Peyer's patch (tissue), 4 donors: ENCODE data around the gene BBS9. TPM values are rescaled to one million over a fixed set of nuclear protein-coding genes. Genes with fewer than 3 reads are reported as not detected.
A peak's percentile ranks its signal among the peaks of the same experiment; 100 is the strongest.

Experiments used
- DNase-seq, 3 donors: peaks; one replicate each; pipeline ENCODE4 v3.0.0-alpha.2; 2017 to 2019
- H3K27ac ChIP-seq, 4 donors: fragments of 200-600 bp; sonication (generic); one replicate each; pipeline ENCODE4 v1.5.1; 2016 to 2019
- H3K27me3 ChIP-seq, 2 donors: fragments of 200-600 bp; sonication (generic); one replicate each; pipeline ENCODE4 v1.5.1; 2019
- H3K36me3 ChIP-seq, 3 donors: fragments of 200-600 bp; sonication (generic); one replicate each; pipeline ENCODE4 v1.5.1; 2016 to 2019
- H3K4me1 ChIP-seq, 4 donors: fragments of 200-600 bp; sonication (generic); one replicate each; pipeline ENCODE4 v1.5.1; 2016 to 2019
- H3K4me3 ChIP-seq, 4 donors: fragments of 200-600 bp; sonication (generic); 1 replicate in 3 of 4; 2 replicates in 1 of 4; pipeline ENCODE4 v1.5.1; 2016 to 2019; ENCODE audit warnings: mild to moderate bottlenecking in 1 of 4
- H3K9me3 ChIP-seq, 4 donors: fragments of 200-600 bp; sonication (generic); one replicate each; pipeline ENCODE4 v1.5.1; 2016 to 2019; ENCODE audit warnings: mild to moderate bottlenecking in 1 of 4
- POLR2A ChIP-seq, 2 donors: fragments of 450-650 bp; IDR thresholded peaks; one replicate each; pipeline ENCODE4 v1.5.1; 2017; ENCODE audit warnings: antibody characterized with exemption in 2 of 2, mild to moderate bottlenecking in 2 of 2, moderate library complexity in 2 of 2
- total RNA-seq, 4 donors: library from RNA; depleted of rRNA; stranded (reverse); fragments of >200 nt; gene quantifications; one replicate each; pipeline ENCODE4 v1.1.0, GENCODE V29; 2016
- TF ChIP-seq, protein P1 (sequence below), 6 experiments: fragments of 450-650 bp in 4 of 6; fragments of 200-600 bp in 2 of 6; sonication (generic) in 1 of 6; IDR thresholded peaks; one replicate each; pipeline ENCODE4 v1.5.1; 2017 to 2019; ENCODE audit warnings: antibody characterized with exemption in 6 of 6, mild to moderate bottlenecking in 3 of 6, moderate library complexity in 1 of 6

Gene BBS9
- total RNA-seq, 4 donors from 2014 or later = 10.9 to 51.2 (median 19.4) TPM

DNA sequence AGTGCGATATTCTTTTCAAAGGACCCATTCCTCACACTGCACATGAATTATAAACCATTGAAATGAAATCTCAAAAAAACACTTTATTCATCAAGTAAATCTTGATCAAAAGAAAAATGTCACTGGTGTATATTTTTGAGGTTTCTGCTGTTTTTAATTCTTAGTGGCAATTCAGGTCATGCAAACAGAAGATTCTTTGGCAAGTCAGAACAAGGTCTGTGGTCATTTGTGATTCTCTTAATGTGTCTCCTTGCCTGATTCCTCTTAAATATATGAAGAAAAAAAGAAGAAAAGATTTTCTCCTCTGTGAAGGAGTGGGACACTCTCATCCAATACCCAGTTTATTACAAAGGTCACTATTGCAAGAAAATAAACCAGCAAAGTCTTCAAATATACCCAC, 467.8 kb downstream of the BBS9 start:
- no peak for TF ChIP-seq POLR2A (IDR thresholded peaks at IDR 0.05)
- TF ChIP-seq, protein P1, sequence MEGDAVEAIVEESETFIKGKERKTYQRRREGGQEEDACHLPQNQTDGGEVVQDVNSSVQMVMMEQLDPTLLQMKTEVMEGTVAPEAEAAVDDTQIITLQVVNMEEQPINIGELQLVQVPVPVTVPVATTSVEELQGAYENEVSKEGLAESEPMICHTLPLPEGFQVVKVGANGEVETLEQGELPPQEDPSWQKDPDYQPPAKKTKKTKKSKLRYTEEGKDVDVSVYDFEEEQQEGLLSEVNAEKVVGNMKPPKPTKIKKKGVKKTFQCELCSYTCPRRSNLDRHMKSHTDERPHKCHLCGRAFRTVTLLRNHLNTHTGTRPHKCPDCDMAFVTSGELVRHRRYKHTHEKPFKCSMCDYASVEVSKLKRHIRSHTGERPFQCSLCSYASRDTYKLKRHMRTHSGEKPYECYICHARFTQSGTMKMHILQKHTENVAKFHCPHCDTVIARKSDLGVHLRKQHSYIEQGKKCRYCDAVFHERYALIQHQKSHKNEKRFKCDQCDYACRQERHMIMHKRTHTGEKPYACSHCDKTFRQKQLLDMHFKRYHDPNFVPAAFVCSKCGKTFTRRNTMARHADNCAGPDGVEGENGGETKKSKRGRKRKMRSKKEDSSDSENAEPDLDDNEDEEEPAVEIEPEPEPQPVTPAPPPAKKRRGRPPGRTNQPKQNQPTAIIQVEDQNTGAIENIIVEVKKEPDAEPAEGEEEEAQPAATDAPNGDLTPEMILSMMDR (IDR thresholded peaks at IDR 0.05) = no peak
- Histone ChIP-seq H3K27ac (no peak overlapping the region), H3K4me3 (no peak overlapping the region), H3K9me3 (no peaks in the 10 kb centered on the region), H3K27me3 (no peaks in the 10 kb centered on the region), H3K4me1 (no peaks in the 10 kb centered on the region), H3K36me3 (no peaks in the 10 kb centered on the region)
- DNase-seq = no peak

GRCh38 chr7:33601101-33601500, 471.7 kb downstream of the BBS9 start:
- Histone ChIP-seq H3K27ac (no peak overlapping the region), H3K4me1 (no peaks in the 10 kb centered on the region), H3K27me3 (no peaks in the 10 kb centered on the region), H3K36me3 (no peaks in the 10 kb centered on the region), H3K4me3 (no peak overlapping the region), H3K9me3 (no peaks in the 10 kb centered on the region)
- TF ChIP-seq, protein P1 (IDR thresholded peaks at IDR 0.05) = no peak
- TF ChIP-seq POLR2A (IDR thresholded peaks at IDR 0.05) = no peak
- DNase-seq = no peak

DNA sequence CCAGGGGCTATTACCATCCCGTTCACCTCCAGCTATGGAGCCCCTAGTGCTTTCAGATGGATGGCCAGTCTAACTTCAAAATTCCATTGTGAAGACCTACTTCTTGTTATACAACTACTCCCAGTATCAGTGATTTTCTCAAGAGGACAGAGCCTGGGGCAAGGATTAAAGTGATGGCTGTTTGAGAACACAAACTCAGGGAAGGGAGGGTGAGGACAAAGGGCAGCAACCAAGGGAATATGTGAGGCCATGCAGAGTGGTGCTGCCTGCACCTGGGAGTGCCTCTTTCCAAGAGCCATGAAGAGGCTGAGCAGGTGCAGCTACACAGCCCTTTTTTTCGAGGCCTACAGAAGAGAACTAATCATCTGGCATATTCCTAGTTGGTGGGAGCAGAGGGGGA, 472.5 kb downstream of the BBS9 start:
- Histone ChIP-seq H3K36me3 (no peaks in the 10 kb centered on the region), H3K4me1 (no peaks in the 10 kb centered on the region), H3K27me3 (no peaks in the 10 kb centered on the region), H3K9me3 (no peaks in the 10 kb centered on the region), H3K4me3 (no peak overlapping the region), H3K27ac (no peak overlapping the region)
- TF ChIP-seq, protein P1 (IDR thresholded peaks at IDR 0.05) = no peak
- no peak for TF ChIP-seq POLR2A (IDR thresholded peaks at IDR 0.05)
- DNase-seq = peak in 1 of 3 donors; percentile 51

- Histone ChIP-seq H3K9me3 (no peaks in the 10 kb centered on the region), H3K4me1 (no peaks in the 10 kb centered on the region), H3K27ac (no peak overlapping the region), H3K27me3 (no peaks in the 10 kb centered on the region), H3K36me3 (no peaks in the 10 kb centered on the region), H3K4me3 (no peak overlapping the region)
- DNase-seq = no peak
- TF ChIP-seq, protein P1 (IDR thresholded peaks at IDR 0.05) = no peak
- no peak for TF ChIP-seq POLR2A (IDR thresholded peaks at IDR 0.05)
These were observed 474.7 kb downstream of the BBS9 start for GRCh38 chr7:33604056-33604455.

- Histone ChIP-seq H3K4me1 (no peaks in the 10 kb centered on the region), H3K27ac (no peak overlapping the region), H3K4me3 (no peak overlapping the region), H3K27me3 (no peaks in the 10 kb centered on the region), H3K36me3 (no peaks in the 10 kb centered on the region), H3K9me3 (no peaks in the 10 kb centered on the region)
- TF ChIP-seq, protein P1 (IDR thresholded peaks at IDR 0.05) = no peak
- no peak for TF ChIP-seq POLR2A (IDR thresholded peaks at IDR 0.05)
- DNase-seq = no peak
These were observed 481.6 kb downstream of the BBS9 start for GRCh38 chr7:33610918-33611317.

DNA sequence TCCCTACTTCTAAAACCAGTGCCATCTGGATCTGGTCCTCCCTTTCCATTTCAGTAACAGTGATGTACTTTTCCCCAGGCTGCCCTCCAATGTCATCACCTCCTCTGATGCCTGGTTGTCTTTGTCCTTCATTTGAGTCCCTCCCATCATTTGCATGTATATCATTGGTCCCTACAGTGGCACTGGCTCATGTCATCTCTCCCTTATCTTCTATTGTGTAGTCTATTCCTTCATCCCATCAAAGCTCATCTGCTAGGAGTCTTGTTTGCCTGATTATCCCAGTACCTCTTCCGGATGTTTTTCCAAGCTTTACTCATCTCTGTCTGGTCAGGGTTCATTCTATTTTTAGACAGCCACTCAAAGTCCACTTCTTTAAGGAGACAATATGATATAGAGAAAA, 483.1 kb downstream of the BBS9 start:
- no peaks in the 10 kb centered on the region for H3K36me3 ChIP-seq

More for the DNA sequence above, 483.1 kb downstream of the BBS9 start:
- Histone ChIP-seq H3K4me1 (no peaks in the 10 kb centered on the region), H3K27ac (no peak overlapping the region), H3K27me3 (no peaks in the 10 kb centered on the region), H3K4me3 (no peak overlapping the region), H3K9me3 (no peaks in the 10 kb centered on the region)
- no peak for DNase-seq
- no peak for TF ChIP-seq POLR2A (IDR thresholded peaks at IDR 0.05)
- TF ChIP-seq, protein P1 (IDR thresholded peaks at IDR 0.05) = no peak
